ENCODE results near the gene SH3BGRL3.
A peak's percentile ranks its signal among the peaks of the same experiment; 100 is the strongest.
"Not testable (repeated sequence)": the region's sequence is repeated elsewhere in the genome, so short reads cannot be mapped to it uniquely, and the experiment has no call there.

Gene SH3BGRL3

DNA sequence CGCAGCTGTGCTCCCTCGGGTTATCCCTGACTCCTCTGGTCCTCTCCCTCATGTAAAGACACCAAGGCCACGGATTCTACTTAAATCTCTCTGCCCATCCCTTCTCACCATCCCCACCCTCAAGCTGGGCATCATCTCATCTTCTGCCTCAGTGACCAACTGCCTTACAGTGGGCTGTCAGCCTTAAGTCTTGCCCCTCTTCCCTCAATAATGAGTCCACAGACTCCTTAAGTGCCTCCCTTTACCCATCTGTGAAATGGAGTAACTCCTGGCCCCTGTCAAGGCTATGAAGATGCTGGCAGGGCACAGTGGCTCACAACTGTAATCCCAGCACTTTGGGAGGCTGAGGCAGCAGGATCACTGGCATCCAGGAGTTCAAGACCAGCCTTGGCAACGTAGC, 12.1 kb downstream of the SH3BGRL3 start:
- no peak for FAIRE-seq

DNA sequence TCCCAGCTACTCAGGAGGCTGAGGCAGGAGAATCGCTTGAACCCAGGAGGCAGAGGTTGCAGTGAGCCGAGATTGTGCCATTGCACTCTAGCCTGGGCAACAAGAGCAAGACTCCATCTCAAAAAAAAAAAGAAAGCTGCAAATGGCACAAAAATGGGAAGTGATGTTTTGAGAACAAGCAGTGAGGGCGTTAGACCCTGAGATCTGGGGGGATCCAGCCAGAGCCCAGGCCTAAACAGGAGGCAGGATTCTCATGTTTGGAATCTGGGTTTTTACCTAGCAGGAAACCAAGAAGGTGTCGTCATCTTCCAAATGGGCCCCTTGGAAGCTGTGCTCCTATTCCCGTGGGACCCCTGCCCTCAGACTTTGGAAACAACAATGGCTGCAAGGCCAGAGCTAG, 12.8 kb downstream of the SH3BGRL3 start:
- not testable (repeated sequence) for FAIRE-seq

DNA sequence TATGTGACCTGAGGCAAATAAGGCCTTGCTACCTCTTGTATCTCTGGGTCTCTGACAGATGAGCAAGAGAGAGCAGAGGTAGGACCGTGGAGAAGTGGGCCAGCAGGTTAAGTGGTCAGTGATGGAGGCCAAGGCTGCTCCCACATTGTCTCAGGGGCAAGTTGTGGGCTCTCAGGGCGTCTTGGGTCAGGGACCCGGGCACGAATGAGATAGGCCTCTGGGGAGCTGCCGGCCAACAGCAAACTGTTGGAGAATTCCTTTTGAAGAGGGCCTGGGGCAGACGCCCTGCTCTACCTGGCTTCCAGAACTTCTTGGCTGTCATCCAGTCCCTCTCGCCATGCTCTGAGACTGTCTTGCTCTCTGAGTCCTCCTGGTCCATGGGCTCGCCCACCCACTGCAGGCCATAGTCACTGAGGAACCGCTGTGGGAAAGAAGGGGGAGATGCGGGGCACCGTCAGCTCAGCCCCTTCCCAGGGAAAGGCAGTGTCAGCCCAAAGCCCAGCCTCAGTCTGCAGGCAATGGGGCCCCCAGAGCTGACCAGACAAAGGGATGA, 14.1 kb downstream of the SH3BGRL3 start:
- FAIRE-seq, result no peak

DNA sequence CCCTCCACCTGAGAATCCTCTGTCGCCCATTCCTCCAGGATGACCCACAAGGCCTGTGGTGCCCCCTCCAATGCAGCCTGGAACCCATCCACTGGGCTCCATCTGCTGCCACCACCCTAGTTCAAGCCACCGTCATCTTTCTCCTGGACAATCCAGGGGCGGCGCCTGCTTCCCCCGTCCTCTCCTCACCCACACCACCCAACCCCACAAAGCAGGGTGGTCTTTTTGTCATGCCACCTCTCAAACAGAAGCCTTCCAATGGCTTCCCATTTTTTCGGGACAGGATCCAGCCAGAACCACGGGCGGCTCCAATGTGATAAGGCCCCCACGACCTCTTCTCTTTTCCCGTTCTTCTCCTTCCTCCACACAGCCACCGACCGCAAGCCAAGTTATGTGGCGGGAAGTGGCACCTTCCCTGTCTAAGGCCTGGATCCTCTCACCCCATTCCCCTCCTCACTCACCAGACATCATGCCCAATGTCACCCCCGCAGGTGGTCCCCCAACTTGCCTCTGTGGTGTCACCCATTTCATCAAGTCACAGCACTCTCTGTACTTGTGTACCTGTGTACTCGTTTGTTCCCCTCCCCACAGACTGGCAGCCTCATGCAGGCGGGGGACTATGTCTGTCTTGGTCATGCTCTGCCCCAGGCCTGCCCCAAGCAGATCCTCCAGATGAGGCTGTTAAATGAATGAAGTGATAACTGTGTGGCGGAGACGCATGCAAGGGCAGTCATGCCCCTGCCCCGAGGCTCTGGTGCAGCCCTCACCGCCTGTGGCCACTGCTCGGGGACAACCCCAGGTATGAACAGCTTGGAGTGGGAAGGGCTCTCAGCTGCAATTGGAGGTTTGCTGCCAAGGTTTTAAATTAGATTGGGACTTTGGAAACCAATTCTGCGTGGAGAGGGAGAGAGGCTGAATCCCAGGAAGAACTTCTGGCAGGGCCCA, 15.6 kb downstream of the SH3BGRL3 start:
- FAIRE-seq, result no peak

DNA sequence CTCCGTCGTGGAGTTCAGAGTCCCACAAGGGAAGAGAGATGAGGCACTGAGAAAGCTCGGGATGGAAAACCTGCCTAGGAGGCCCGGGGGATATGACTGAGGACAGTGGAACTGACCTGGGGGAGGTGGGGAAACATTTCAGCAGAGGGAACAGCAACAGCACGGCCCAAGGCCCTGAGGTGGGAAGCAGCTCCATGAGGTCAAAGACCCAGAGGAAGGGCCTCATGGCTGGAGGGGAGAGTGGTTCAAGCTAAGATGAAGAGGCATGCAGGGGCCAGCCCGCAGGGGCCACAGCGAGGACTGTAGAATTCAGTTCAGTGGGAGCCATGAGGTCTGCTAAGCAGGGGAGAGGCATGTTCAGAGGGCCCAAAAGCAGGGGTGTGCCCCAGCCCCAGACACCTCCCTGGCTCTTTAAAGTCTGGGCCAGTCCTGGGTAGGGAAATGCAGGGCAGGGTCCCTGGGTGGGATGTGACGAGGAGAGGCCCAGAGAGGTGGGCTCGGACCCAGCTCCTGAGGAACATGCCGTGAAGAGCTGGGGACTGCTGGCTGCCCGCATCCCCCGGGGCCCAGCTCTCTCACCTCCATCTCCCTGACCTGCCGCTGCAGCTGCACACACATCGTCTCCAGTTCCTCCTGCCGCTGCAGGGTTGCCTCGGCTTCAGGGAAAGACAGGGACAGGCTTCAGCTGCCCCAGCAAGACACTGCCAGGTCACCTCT, 16.6 kb downstream of the SH3BGRL3 start:
- FAIRE-seq, result no peak

DNA sequence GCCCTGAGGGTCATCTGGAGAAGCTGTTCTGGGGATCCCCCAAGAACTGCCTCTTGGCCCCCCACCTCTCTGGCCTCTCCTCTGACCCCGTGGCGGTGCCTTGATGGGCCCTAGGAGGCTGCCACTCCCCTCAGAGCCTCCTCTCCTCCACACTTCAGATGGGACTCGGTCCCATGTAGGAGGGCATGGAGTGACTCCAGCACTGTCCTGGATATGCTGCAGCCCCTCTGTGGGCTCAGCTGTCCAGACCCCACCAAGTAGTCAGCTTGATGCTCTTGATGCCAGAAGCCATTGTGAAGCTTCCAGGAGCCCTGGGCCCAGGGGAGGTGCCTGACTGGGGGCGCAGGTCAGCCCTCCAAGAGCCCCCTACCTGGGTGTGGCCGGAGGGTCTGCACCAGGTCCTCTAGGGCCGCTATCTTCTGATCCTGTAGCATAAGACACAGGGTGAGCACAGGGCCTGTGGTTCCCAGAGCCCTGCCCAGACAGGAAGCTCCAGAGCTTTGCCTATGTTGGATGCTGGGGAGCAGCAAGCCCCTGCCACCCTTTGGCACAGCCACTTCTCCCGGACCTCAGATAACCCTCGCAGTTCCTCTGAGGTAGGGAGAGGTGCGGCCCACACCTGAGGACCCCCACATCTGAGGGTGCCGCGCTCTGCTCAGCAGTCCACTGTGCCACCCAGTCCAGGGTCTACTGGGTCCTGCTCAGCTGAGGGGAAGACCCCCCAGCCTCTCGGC, 17.3 kb downstream of the SH3BGRL3 start:
- FAIRE-seq, result no peak

DNA sequence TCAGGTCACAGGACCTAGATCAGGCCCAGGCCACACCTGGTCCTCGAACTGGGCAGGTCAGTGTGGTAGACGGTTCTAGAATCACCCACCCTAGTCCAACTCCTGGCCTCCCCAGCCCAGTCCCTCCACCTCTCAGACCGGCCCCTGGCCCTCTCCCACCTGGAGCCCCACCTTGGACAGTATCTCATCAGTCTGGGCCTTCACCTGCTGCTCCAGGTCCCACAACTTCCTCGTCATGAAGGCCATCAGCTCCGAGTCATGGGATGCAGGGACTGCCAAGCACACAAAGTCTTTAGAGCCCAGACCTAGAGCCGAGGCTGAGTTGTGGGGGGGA, 17.9 kb downstream of the SH3BGRL3 start:
- no peak for FAIRE-seq

DNA sequence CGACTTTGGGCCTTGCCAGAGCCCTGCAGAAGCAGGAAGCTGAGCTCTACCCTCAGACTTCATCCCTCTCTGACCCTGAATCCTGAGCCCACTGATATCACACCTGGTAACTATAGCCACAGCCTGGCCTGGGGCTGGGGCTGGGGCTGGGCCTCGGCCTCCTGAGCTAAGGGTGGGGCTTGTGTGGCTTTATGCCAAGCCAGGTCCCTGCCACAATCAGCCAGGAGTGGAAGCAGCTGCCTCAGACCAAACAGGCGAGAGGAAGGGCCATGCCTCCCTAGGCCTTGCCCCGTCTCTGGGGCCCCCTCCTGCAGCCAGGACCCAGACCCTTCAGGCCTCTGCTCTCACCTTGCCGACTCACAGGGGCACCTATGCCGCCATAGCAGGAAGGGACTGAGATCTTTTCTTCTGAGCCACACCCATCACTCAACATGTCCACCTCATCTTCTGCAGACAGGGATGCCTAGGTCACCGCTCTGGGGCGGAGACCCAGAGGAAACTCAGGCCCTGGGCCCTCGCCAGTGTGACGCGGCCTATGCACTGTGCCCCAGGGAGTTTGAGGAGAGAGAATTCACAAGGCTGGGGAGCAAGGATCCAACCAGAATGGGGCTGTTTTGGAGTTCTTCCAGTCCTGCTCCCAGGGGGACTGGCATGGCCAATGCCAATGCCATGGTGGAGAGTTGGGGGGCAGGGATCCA, 20.8 kb downstream of the SH3BGRL3 start:
- no peak for FAIRE-seq

DNA sequence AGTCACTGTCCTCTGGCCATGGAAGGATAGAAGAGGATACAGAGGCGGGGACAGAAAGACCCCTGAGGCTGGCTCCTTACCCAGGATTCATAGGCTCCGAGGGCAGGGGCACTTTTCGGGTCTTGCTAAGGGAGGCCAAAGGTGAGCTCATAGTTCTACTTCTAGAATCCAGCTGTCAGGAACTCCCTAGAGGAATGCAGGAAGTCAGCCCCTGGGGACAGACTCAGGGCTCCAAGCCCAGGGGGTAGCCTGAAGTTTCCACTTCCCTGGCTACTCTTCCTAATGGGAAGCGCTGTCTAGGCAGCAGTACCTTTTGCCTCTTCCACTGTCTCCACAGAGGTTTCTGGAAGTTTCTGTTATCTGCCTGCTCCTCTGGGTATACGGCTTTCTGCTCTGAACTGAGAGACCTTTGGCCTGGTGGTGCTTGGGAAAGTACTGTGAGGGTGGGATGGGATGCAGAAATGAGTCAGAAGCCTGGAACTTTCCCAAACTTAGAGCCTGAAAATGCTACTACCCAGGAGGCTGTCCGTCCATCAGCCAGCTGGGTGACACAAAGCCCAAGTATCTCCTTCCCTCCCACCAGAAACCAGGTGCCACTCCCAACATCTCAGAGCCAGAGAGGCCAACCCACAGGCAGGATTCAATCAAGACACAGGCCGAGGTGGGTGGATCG, 23.0 kb downstream of the SH3BGRL3 start:
- FAIRE-seq, result no peak

DNA sequence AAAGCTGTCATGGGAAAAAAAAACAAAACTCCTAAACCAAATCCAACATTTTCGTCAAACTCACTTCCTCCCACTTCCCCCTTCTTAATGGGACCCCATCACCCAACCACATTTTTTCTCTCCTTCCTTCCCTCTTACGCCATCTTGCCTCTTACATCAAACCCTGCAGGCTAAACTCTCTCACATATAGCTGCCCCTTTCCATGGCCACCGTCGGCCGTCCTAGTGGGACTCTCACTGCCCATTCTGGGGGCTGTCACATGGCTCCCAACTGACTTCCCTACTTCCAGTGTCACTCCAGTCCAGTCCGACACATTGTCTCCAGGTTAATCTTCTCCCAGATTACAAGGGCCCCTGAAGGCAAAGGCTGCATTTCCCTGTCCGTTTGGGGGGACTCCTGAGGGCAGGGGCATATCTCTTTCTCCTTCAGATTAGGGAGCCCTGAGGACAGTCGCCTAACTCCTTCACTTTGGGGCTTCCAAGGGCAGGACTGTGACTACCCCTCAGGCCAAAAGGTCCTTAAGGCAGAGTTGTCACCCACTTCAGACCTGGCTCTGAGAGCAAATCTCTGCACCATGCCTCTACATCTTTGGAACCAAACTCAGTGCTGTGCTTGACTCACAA, 25.9 kb downstream of the SH3BGRL3 start:
- no peak for FAIRE-seq

DNA sequence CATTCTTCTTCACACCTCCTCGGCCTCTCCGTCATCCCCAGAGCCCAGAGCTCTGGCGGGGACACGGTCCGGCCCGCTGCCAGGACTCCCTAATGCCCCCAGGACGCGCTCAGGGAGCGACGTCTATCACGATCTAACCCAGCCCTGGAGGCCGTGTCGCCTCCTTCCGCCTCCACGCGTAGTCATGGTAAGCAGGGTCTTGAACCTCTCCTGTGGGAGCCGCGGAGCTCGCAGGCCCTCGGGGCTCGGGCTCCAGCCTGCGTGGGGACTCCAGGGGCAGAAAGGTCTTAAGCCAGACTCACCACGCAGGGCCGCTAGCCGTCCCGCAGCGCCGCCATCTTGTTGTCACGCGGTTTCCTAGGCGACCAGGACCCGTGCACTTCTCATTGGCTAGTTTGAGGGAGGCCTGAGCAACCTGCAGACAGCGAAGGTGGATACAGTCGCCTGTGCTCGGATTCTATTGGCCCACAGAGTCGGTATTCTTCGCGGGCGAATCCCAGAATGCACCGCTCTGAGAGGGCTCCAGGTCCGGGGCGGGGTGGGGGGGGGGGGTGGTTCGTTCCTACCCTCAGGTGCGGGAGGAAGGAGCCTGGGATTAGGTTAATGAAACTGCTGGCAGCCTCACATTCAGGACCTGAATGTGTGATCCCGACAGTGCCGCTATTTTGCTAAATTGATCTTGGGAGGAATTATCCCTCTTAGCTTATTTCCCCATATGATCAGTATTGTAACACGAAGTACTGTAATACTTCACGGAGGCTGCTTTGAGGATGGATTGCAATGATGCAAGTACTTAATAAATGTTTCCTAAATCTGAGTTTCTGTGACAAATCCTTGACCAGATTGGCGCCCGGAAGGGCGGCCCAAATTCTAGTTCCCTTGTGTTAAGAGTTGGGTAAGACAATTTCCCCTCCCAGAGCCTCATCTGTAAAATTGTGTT, 26.7 kb downstream of the SH3BGRL3 start, which contains the start of gene UBXN11:
Gene UBXN11, minus strand, starts transcription at position 347 of the 940 bp plus-strand sequence. CDS start 3,753 bp downstream, outside the sequence.
- FAIRE-seq, result peak; percentile 84

DNA sequence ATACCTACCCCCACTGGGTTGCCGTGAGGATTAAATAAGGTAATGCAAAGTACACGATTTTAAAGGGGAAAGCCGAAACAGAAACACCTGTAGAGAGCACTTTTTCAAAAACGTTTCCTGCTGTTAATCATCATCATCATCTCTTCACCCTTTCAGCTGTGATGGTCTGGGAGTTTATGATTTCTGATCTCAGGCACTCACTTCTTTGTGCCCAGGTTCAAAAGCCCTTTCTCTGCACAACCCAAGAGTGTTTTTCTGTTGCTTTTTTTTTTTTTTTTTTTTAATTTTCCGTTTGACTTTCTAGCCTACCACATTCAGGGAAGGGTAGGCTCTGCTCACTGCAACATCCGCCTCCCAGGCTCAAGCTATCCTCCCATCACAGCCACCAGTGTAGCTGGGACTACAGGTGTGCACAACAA, 27.5 kb downstream of the SH3BGRL3 start:
- no peak for FAIRE-seq

DNA sequence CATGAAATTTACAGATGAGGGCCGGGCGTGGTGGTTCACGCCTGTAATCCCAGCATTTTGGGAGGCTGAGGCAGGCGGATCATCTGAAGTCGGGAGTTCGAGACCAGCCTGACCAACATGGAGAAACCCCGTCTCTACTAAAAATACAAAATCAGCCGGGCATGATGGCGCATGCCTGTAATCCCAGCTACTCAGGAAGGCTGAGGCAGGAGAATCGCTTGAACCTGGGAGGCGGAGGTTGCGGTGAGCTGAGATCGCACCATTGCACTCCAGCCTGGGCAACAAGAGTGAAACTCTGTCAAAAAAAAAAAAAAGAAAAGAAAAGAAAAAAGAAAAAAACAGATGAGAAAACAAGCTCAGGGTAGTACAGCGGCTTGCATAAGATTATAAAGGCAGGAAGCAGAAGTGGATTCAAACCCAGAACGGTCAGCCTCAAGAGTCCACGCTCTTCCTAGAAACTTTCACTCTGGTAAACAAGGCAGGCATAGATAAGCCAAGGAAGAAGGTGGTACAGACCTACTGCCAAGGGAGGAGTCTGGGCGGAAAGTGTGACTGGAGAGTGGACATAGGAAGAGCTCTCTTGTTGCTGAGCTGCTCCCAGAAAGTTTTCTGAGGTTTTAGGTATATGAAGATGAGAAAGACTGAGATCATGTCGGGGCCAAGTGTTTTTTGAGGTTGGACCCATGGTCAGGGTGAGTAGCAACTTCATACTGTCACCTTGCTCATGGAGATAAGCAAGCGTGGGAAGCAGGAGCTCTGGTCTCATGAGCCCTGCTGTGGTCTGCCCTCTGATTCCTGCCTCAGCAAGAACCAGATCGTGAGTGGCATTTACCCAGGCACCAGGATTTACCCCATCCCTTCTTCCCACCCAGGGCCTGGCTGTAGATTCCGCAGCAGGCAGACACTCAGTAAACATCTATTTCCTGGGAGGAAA, 28.3 kb downstream of the SH3BGRL3 start:
- not testable (repeated sequence) for FAIRE-seq

DNA sequence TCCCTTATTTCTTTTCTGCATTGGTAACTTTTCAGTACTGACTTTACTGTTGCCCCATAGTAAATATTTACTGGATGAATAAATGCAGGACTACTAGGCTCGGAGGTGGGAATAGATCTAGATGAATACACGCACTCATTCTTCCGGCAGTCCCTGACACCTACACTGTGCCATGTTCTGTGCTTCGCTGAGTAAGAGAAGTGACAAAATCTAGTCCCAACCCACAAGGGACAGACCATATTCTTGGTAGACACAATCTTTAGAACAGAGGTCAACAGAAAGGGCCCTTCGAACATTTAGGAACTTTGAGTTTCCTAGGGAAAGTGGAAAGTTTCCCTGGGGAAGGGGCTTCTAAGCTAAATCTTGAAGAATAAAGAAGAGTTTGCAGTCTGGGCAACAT, 34.6 kb downstream of the SH3BGRL3 start:
- FAIRE-seq, result no peak

DNA sequence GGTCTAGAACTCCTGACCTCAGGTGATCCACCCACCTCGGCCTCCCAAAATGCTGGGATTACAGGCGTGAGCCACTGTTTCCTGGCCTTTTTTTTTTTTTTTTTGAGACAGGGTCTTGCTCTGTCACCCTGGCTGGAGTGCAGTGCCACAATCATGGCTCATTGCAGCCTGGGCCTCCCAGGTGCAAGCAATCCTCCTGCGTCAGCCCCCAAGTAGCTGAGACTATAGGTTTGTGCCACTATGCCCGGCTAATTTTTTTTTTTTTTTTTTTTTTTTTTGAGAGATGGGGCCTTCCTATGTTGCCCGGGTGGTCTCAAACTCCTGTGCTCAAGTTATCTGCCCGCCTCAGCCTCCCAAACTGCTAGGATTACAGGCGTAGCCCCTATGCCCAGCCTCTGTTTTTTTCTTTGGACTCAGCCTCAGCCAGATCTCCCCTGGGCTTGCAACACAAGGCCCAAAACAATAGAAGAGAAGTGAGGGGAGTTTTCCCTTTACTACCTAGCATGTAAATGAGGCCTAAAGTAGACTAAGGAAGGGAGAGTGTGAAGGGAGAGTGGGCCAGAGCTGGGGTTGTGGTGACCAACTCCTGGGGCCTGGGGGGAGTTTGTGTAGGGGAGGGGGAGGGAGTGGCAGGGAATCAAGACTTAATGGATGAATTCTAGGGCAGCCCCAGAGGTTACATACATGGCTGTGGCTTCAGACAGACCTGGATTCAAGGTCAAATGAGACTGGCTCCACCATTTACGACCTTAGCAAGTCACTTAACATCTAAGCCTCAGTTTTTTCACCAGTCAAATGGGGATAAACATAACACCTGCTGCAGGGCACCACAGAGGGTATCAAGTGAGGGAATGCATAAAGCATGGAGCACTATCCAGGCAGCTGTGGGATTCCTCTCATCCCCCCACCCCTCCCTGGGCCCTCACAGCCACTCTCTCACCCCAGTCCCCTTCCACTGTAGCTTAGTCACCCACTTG, 36.3 kb downstream of the SH3BGRL3 start:
- FAIRE-seq, result no peak

DNA sequence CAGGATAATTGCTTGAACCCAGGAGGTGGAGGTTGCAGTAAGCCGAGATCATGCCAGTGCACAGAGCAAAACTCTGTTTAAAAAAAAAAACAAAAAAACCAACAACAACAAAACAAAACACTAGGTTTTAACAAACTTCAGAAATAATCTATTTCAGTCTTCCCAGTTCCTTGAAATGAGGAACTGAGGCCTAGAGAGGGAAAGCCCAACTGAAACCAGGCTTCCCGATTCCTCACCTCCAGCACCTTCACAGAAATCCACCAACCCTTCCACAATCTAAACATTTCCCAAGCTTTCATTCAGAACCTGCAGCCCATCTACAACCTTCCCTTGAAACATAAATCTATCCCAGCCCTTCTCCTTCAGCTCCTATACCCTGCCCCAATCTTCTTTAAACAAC, 37.3 kb downstream of the SH3BGRL3 start:
- FAIRE-seq, result no peak

DNA sequence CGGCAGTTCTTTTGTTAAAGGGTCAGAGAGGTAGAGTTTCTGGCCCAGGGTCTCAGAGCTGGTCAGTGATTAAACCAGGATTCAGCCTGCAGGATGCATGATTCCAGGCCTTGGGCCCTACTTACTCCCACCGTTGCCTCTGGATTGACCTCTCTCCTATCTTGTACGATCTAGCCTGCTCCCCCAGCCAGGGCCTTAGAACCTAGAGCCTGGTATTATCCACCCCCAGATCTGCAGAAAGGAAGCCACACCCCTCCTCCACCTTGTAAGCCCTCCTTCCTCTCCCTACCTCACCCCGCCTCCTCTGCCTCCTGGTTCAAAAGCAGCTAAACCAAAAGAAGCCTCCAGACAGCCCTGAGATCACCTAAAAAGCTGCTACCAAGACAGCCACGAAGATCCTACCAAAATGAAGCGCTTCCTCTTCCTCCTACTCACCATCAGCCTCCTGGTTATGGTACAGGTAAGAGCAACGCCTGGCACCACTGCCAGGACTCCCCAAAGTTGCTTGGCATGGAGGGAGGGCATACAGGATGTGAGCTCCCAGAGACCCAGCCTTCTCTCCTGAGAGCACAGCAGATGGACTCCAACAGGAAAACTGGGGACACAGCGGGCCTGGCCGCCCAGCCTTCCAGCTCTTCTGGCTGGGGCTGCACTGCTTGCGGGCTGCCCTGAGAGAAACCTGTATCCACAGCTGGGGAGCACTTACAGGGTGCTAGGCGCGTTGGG, 37.9 kb downstream of the SH3BGRL3 start, which contains the start of gene CD52:
Gene CD52, plus strand, starts transcription at position 347 of the 726 bp plus-strand sequence. Its CDS starts 60 bp downstream, at position 407.
- no peak for FAIRE-seq
